Gastrocnemius medialis (tissue), 4 donors: ENCODE measurements around the gene COX8A. TPM values are rescaled to one million over a fixed set of nuclear protein-coding genes. Genes with fewer than 3 reads are reported as not detected.

Source experiments
- ATAC-seq, 2 donors: fragments of 150-250 bp; one replicate each; pipeline ENCODE4 v1.9.1; 2016
- DNase-seq, 2 donors: peaks; one replicate each; pipeline ENCODE4 v3.0.0-alpha.2; 2019
- H3K27ac ChIP-seq, 4 donors: fragments of 200-600 bp; sonication (generic); 1 replicate in 1 of 4; 2 replicates in 3 of 4; pipeline ENCODE4 v1.5.1; 2016 to 2018; ENCODE audit warnings: mild to moderate bottlenecking in 2 of 4, moderate library complexity in 1 of 4
- H3K27me3 ChIP-seq, 3 donors: fragments of 200-600 bp; sonication (generic) in 2 of 3; 1 replicate in 1 of 3; 2 replicates in 2 of 3; pipeline versions ENCODE4 v1.5.1 to v1.6.0; 2016 to 2019; ENCODE audit warnings: mild to moderate bottlenecking in 1 of 3, moderate library complexity in 1 of 3
- H3K36me3 ChIP-seq, 2 donors: fragments of 200-600 bp; sonication (generic) in 1 of 2; one replicate each; pipeline ENCODE4 v1.5.1; 2017 to 2018
- H3K4me1 ChIP-seq, 2 donors: fragments of 200-600 bp; sonication (generic) in 1 of 2; one replicate each; pipeline ENCODE4 v1.5.1; 2016 to 2017; ENCODE audit warnings: mild to moderate bottlenecking in 2 of 2
- H3K4me3 ChIP-seq, 4 donors: fragments of 200-600 bp; sonication (generic) in 3 of 4; 1 replicate in 1 of 4; 2 replicates in 3 of 4; pipeline ENCODE4 v1.5.1; 2016 to 2019; ENCODE audit warnings: mild to moderate bottlenecking in 2 of 4
- H3K9me3 ChIP-seq, 3 donors: fragments of 200-600 bp; sonication (generic) in 2 of 3; 1 replicate in 1 of 3; 2 replicates in 2 of 3; pipeline ENCODE4 v1.5.1; 2016 to 2019
- POLR2A ChIP-seq, 2 donors: fragments of 450-650 bp; IDR thresholded peaks; one replicate each; pipeline ENCODE4 v1.6.1; 2017; ENCODE audit warnings: antibody characterized with exemption in 2 of 2, mild to moderate bottlenecking in 2 of 2, moderate library complexity in 2 of 2
- in situ Hi-C, 4 donors: fragments of 200-750 bp; cut with MboI; loops; one replicate each; pipeline versions ENCODE4 v1.15.0 to v1.8.0; 2017; ENCODE audit warnings: low sequenced_read_pairs in 4 of 4
- intact Hi-C: fragments of 100-400 bp; cut with DNase I; formaldehyde crosslinking; loops from one replicate; pipeline ENCODE4 v1.15.1; 2023; ENCODE audit warnings: low total_unique reads
- total RNA-seq, 4 donors: library from RNA; depleted of rRNA; stranded (reverse); fragments of >200 nt; gene quantifications; one replicate each; pipeline versions ENCODE4 v1.1.0 to v1.2.3, GENCODE V29; 2016
- TF ChIP-seq, protein P1 (sequence below), 5 experiments: fragments of 450-650 bp in 3 of 5; fragments of 200-600 bp in 2 of 5; sonication (generic) in 2 of 5; IDR thresholded peaks in 4 of 5; conservative IDR thresholded peaks in 1 of 5; 1 replicate in 4 of 5; 2 replicates in 1 of 5; pipeline ENCODE4 v1.5.1; 2016 to 2019; ENCODE audit warnings: antibody characterized with exemption in 5 of 5, mild to moderate bottlenecking in 3 of 5, moderate library complexity in 3 of 5

COX8A gene
- total RNA-seq, 4 donors from 2014 or later: 812 to 1,326 (median 983) TPM

DNA sequence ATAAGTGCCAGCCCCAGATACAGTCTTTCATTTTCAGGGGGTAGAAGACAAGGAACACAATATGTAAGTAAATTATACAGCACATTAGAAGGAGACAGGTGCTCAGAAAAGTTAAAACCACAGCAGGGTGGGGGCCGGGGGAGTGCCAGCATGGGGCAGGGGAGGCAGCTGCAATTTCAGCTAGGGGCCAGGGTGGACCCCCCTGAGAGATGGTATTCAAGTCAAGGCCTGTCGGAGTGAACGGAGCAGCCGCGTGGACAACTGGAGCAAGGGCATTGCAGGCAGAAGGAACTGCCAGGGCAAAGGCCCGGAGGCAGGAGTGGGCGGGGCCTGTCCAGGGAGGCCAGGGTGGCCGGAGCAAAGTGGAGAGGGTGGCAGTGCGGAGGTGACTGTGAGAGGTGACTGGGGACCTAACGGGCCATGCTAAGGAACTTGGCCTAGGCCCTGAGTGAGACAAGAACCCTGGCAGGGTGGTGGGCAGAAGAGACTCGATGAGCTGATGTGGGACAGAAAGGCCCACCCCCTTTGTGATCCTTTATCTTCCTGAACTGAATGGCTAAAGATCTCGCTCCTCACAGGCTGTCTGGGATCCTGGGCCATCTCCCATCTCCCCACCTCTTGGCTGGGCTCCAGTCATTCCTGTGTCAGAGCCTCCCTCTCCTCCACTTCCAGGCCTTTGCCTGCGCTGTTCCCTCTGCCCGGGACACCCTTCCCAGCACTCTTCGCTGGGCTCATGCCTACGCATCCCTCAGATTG is 38.9 kb downstream of the COX8A start:
- ATAC-seq (no peak), DNase-seq (no peak)
- no peak overlapping the region for H3K27ac ChIP-seq
- no peaks in the 10 kb centered on the region for H3K36me3 ChIP-seq
- no peaks in the 10 kb centered on the region for H3K9me3 ChIP-seq
- no peaks in the 10 kb centered on the region for H3K27me3 ChIP-seq
- TF ChIP-seq POLR2A (IDR thresholded peaks at IDR 0.05): no peak
- TF ChIP-seq, protein P1, sequence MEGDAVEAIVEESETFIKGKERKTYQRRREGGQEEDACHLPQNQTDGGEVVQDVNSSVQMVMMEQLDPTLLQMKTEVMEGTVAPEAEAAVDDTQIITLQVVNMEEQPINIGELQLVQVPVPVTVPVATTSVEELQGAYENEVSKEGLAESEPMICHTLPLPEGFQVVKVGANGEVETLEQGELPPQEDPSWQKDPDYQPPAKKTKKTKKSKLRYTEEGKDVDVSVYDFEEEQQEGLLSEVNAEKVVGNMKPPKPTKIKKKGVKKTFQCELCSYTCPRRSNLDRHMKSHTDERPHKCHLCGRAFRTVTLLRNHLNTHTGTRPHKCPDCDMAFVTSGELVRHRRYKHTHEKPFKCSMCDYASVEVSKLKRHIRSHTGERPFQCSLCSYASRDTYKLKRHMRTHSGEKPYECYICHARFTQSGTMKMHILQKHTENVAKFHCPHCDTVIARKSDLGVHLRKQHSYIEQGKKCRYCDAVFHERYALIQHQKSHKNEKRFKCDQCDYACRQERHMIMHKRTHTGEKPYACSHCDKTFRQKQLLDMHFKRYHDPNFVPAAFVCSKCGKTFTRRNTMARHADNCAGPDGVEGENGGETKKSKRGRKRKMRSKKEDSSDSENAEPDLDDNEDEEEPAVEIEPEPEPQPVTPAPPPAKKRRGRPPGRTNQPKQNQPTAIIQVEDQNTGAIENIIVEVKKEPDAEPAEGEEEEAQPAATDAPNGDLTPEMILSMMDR (IDR thresholded peaks at IDR 0.05 in 4 of 5, conservative IDR thresholded peaks at IDR 0.05 in 1 of 5): no peak
- no peak overlapping the region for H3K4me3 ChIP-seq
- H3K4me1 ChIP-seq: peaks cover 0 to 1% of the 10 kb centered on the region in 2 donors
- in situ Hi-C loops (no loop called here), intact Hi-C loops (no loop called here)

DNA sequence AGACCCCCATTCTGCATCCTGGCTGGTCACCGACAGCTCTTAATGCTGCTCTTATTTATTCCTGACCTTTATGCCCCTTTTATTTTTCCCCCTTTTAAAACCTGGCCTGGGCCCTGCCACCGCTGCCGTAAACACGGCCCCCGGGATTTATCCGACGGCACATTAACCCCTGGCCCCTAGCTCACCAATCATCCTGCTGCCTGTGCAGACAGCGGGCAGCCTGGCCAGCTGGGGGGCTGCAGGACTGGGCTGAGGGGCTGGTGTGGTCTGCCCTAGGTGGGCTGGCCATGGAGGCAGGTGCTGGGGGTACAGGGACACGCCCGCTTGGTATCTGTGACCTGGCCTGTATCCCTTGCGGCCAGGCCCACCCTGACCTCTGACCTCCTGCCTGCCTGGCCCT is 39.9 kb downstream of the COX8A start:
- no peak for ATAC-seq
- H3K4me3 ChIP-seq: no peak overlapping the region
- peaks cover 0 to 1% of the 10 kb centered on the region in 2 donors for H3K4me1 ChIP-seq
- intact Hi-C loops (no loop called here), in situ Hi-C loops (no loop called here)
- H3K9me3 ChIP-seq: no peaks in the 10 kb centered on the region
- no peak for TF ChIP-seq POLR2A (IDR thresholded peaks at IDR 0.05)
- TF ChIP-seq, protein P1 (IDR thresholded peaks at IDR 0.05 in 4 of 5, conservative IDR thresholded peaks at IDR 0.05 in 1 of 5): no peak
- H3K27ac ChIP-seq: no peak overlapping the region
- H3K36me3 ChIP-seq: no peaks in the 10 kb centered on the region
- no peaks in the 10 kb centered on the region for H3K27me3 ChIP-seq
- no peak for DNase-seq

DNA sequence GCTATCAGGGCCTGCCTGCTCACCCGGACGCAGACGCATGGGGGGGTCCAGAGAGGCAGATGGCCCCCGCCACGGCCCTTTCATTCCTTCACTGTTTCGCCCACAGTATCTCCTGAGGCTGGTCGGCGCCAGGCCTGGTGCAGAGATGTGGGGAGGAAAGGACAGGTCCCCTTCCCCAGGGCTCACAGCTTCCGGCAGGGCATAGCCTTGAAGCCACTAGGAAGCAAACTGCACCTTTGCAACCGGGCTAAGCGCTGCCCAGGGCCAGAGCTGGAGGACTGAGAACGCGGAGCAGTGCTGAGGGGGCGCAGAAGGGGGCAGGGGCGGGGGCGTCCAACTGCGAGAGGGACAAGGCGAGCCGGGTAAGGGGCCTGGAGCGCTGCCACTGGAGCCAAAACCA is 41.1 kb downstream of the COX8A start:
- no peak overlapping the region for H3K4me3 ChIP-seq
- in situ Hi-C loops (no loop called here), intact Hi-C loops (no loop called here)
- TF ChIP-seq, protein P1 (IDR thresholded peaks at IDR 0.05 in 4 of 5, conservative IDR thresholded peaks at IDR 0.05 in 1 of 5): no peak
- no peak for TF ChIP-seq POLR2A (IDR thresholded peaks at IDR 0.05)
- no peaks in the 10 kb centered on the region for H3K9me3 ChIP-seq
- no peaks in the 10 kb centered on the region for H3K27me3 ChIP-seq
- DNase-seq (no peak), ATAC-seq (no peak)
- no peak overlapping the region for H3K27ac ChIP-seq
- peaks cover 7 to 12% of the 10 kb centered on the region in 2 donors for H3K4me1 ChIP-seq
- H3K36me3 ChIP-seq: no peaks in the 10 kb centered on the region

DNA sequence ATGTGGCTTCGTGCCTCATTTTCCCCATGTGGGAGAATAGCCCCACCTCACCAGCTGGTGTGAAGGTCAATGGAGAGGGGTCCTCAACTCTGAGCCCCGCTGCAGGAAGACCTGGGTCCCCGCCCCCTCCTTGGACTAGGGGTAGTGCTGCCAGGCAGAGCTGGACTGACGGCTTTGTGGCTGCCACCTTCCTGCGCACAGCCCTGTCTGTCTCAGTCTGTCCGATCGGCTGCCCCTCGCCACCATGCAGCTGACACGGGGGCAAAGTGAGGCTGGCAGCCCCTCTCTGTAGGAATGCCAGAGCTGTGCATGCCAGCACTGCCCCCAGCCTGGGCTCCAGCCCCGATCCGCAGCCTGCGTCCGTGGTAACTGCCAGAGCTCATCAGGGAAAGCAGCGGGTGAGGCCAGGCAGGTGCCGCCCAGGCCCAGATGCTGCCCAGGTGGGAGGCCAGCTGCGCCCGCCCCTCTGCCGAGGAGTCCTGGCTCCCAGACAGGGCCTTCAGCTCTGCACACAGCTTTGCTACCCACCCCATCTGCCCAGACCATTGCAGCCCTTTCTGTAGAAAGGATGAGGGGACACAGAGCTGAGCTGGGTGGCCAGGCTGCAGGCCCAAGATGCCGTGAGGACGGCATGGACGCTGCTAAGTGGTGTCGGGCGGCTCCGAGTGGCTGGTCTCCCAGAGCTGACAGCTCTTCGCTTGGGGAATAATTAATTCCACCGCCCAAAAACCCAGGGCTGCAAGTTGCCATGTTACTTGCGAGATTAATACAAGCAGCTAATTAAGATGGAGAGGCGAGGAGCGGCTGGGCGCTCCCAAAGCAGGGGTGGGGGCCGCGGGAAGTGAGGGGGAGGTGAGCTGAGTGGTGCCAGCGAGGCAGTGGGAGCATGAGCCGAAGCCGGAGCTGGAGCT is 41.8 kb downstream of the COX8A start:
- in situ Hi-C loops: no loop called here
- TF ChIP-seq, protein P1 (IDR thresholded peaks at IDR 0.05 in 4 of 5, conservative IDR thresholded peaks at IDR 0.05 in 1 of 5): no peak
- TF ChIP-seq POLR2A (IDR thresholded peaks at IDR 0.05): no peak

More for the DNA sequence above, 41.8 kb downstream of the COX8A start:
- DNase-seq (no peak), ATAC-seq (no peak)
- peaks cover 11 to 18% of the 10 kb centered on the region in 2 donors for H3K4me1 ChIP-seq
- no peak overlapping the region for H3K4me3 ChIP-seq
- H3K36me3 ChIP-seq: no peaks in the 10 kb centered on the region
- H3K27ac ChIP-seq: no peak overlapping the region
- no peaks in the 10 kb centered on the region for H3K27me3 ChIP-seq
- no peaks in the 10 kb centered on the region for H3K9me3 ChIP-seq
- intact Hi-C loops: no loop called here
